Mesangial cell (primary cell): Measurements from ENCODE around the gene STIL. TPM values are rescaled to one million over a fixed set of nuclear protein-coding genes. Genes with fewer than 3 reads are reported as not detected.

Source experiments
- total RNA-seq: library from RNA; depleted of rRNA; stranded (reverse); fragments of >200 nt; gene quantifications from 2 replicates; pipeline ENCODE4 v1.2.3, GENCODE V29; 2015

Gene STIL
- total RNA-seq = 3.2 and 22.2 TPM in 2 replicates

GRCh38 chr1:47313915-47314664 lies at the start of gene STIL:
Gene STIL (minus strand): TSS chr1:47314147. CDS start chr1:47310319, 3,828 bp downstream.

GRCh38 chr1:47333578-47333921 lies 19.6 kb upstream of the STIL start, which contains the start of gene CMPK1:
Gene CMPK1 (plus strand): TSS chr1:47333790. CDS start chr1:47333946, 156 bp downstream.

GRCh38 chr1:47232187-47232874 lies 81.6 kb downstream of the STIL start, which contains the start of gene TAL1:
Gene TAL1 (minus strand): TSS chr1:47232225. CDS start chr1:47225888, 6,337 bp downstream.

Other genes starting within 250 kb of the STIL start
- gene CYP4Z1, start 246.9 kb downstream of the STIL start, total RNA-seq = not detected in 2 replicates
- gene CYP4A22, start 176.7 kb downstream of the STIL start, total RNA-seq = not detected in 2 replicates
- 7.3 and 122 TPM in 2 replicates for gene PDZK1IP1, start 124.1 kb downstream of the STIL start, total RNA-seq
- 1.5 and 2.9 TPM in 2 replicates for gene TAL1, start 81.9 kb downstream of the STIL start, total RNA-seq
- gene CMPK1, start 19.6 kb upstream of the STIL start, total RNA-seq = 25.9 and 39.8 TPM in 2 replicates
- not detected in 2 replicates for gene FOXE3, start 102.1 kb upstream of the STIL start, total RNA-seq
- gene FOXD2, start 123.9 kb upstream of the STIL start, total RNA-seq = 0.16 and 0.51 TPM in 2 replicates